ENCODE data around the gene ITGA2B.
"Not testable (repeated sequence)": the region's sequence is repeated elsewhere in the genome, so short reads cannot be mapped to it uniquely, and the experiment has no call there.

The ITGA2B gene

DNA sequence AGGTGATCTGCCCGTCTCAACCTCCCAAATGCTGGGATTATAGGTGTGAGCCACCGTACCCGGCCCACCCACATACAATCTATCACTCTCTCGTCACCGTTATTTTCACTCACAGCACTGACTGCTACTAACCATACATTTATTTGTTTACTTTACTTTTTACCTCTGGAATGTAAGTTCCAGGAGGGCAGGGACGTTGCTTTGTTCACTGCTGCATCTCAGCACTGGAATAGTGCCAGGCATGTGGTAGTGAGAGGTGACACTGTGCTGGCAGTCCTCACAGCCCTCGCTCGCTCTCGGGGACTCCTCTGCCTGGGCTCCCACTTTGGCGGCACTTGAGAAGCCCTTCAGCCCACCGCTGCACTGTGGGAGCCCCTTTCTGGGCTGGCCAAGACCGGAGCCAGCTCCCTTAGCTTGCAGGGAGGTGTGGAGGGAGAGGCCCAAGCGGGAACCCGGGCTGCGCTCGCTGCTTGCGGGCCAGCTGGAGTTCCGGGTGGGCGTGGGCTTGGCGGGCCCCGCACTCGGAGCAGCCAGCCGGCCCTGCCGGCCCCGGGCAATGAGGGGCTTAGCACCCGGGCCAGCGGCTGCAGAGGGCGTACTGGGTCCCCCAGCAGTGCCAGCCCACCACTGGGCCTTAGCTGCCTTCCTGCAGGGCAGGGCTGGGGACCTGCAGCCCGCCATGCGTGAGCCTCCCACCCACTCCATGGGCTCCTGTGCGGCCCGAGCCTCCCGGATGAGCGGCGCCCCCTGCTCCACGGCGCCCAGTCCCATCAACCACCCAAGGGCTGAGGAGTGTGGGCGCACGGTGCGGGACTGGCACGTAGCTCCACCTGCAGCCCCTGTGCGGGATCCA is 20.8 kb downstream of the ITGA2B start:
- not testable (repeated sequence) for DNase-seq

GRCh38 chr17:44367231-44367979 is 22.0 kb downstream of the ITGA2B start:
- DNase-seq = peak in 1 of 2 experiments; percentile 71

GRCh38 chr17:44365051-44365450 is 24.4 kb downstream of the ITGA2B start:
- not testable (repeated sequence) for DNase-seq

DNA sequence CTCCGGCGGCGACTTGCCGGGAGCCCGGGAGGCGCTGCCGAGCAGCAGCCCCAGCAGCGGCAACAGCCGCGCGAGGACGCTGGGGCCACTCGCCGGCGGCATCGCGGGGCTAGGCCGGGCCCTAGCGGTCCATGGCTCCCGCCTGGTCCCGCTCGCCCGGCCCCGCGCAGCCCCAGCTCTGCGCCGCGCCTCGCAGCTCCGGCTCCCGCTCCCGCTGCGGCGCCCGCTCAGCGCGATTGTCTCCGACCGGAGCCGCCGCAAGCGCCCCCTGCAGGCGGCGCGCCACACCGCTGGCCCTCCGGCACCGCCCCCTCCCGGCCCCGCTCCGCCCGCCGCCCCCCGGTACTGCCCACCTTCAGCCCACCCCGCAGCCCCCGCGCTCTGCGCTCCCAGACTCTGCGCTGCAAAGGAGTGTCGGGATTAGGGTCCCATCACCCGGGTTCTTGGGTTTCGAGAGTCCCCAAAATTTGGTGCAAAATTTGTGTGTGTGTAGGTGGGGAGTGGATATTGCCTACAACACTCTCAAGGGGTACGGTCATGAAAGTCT is 25.8 kb downstream of the ITGA2B start, which contains the start of gene FAM171A2:
TSS of gene FAM171A2 (minus strand) at position 241 of the 547 bp plus-strand sequence. CDS start at position 102, 139 bp downstream.
- peak in 1 of 2 experiments; percentile 64 for DNase-seq

GRCh38 chr17:44362949-44363612 is 26.4 kb downstream of the ITGA2B start:
- no peak for DNase-seq

- DNase-seq = no peak
Observed at GRCh38 chr17:44362459-44362948, 26.9 kb downstream of the ITGA2B start.

DNA sequence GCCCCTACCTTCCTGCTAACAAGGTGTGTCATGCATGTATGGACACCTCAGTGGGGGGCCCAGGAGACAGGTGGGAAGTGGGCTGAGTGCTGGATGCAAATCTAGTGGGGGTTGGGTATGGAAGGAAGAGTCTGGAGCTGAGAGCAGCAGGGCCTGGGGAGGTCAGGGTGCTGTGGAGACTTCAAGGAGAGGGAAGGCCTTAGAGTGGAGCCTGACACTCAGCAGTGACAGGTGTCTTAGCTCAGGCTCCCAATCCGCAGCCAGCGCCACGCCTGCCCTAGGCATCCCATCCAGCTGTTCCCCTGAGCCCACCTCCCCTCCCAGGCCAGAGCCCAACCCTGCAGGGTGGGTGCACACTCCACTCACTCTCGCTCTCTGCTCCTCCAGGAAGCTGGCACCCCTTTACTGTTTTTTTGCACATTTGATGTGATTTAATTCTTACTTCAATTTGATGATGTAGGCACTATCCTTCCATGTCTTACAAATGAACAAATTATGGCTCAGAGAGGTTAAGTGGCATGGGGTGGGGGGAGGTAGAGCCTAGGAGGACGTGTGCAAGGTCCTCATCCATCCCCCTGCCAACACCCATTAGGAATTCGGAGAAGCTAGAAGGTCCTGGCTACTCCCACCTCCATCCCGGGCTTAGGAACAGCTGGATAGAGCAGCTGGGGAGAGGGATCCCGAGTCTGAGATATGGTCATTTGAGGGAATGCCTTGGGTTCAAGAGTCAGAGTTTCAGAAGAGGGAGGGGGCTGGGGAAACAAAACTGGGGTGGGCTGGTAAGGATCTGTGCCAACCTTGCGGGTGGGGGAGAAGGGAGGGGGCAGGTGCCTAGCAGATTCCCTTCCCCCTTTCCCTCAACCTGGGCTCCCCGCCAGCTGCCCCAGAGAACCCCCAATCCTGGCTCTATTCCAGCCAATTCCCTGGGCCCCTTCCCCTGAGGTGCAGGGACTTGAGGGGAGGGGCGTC is 27.9 kb downstream of the ITGA2B start:
- peak in 1 of 2 experiments; percentile 7 for DNase-seq

- DNase-seq = no peak
Observed at GRCh38 chr17:44360826-44361225, 28.6 kb downstream of the ITGA2B start.

DNA sequence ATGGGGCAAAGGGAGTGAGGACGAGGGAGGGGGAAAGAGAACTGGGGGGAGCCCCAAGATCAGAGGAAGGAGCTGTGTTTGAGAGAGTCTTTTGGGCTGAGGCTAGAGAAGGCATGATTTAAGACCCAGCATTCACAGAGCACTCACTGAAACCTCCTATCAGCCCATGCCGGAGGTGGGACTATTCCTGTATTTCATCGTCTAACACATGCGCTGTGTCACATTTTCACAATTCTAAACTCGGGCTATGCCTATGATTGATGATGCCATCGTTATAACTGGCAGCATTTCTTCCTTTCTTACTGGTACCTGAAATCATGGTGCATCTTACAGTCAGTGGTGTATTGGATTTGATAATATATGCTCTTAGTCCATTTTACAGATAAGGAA is 29.3 kb downstream of the ITGA2B start:
- DNase-seq = no peak

DNA sequence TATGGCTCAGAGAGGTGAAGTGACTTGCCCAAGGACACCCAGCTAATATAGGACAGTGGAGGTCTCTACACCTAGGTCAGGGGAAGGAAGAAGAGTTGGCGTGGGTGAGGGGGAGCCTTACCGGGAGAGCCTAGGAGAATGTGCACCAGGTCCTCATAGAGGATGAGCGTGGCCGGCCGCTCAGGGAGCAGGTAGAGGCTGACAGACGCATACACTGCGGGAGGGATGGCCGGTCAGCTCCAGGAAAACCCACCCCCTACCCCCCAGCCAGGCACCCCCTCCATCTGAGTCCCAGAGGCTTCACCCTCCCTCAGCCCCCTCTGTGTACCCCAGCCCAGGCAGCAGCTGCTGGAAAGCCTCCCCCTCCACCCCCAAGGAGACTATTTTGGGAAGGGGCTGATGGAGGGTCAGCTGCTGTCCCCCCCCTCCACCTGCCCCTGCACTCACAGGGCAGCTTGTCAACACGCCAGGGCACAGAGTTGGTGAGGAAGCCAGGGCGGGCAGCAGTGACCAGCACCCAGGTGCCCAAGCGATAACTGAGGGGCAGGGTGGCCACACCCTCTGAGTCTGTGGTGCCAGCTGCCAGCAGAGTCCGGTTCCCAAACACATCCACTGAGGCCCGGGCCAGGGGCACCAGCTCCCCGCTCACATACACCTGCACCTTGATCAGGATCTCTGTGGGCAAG is 29.8 kb downstream of the ITGA2B start:
- no peak for DNase-seq

GRCh38 chr17:44359006-44359405 is 30.4 kb downstream of the ITGA2B start:
- no peak for DNase-seq

DNA sequence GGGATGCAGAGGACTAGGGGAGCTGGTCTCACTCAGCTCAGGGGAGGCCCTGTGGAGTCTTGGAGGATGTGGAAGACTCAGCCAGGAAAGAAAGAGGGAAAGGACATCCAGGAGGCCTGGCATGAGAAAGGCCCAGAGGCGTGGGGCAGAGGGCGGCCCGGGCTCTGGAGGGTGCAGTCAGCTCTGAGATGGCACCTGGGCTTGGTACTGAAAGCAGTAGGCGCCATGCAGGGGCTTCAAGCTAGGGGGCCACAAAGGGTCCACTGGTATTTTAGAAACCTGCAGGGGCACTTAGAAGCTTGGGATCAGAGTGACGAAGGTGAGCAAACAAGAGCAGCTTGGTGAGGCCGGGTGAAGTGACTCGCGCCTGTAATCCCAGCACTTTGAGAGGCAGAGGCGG is 31.4 kb downstream of the ITGA2B start:
- DNase-seq = no peak

- DNase-seq = no peak
Observed at GRCh38 chr17:44356241-44356640, 33.2 kb downstream of the ITGA2B start.

DNA sequence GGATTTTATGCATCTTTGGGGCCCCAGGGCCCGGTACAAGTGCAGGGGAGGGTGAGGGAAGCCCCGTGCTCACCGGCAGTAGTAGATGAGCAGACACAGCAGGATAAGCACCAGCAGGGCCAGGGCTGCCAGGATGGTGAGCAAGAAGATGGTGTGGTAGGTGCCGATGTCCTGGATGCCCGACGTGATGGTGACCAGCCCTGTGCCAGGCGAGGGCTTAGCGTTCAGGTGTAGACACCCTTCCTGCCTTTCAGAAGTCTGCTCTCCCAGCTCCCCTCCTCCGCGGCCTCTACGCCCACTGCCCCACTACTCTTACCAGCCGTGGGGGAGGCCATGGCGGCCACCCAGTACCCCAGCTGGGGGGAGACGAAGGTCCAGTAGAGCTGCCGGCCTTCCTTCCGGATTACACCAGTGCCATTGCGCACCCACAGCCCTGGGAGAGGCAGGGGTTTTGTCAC is 33.8 kb downstream of the ITGA2B start:
- no peak for DNase-seq

DNA sequence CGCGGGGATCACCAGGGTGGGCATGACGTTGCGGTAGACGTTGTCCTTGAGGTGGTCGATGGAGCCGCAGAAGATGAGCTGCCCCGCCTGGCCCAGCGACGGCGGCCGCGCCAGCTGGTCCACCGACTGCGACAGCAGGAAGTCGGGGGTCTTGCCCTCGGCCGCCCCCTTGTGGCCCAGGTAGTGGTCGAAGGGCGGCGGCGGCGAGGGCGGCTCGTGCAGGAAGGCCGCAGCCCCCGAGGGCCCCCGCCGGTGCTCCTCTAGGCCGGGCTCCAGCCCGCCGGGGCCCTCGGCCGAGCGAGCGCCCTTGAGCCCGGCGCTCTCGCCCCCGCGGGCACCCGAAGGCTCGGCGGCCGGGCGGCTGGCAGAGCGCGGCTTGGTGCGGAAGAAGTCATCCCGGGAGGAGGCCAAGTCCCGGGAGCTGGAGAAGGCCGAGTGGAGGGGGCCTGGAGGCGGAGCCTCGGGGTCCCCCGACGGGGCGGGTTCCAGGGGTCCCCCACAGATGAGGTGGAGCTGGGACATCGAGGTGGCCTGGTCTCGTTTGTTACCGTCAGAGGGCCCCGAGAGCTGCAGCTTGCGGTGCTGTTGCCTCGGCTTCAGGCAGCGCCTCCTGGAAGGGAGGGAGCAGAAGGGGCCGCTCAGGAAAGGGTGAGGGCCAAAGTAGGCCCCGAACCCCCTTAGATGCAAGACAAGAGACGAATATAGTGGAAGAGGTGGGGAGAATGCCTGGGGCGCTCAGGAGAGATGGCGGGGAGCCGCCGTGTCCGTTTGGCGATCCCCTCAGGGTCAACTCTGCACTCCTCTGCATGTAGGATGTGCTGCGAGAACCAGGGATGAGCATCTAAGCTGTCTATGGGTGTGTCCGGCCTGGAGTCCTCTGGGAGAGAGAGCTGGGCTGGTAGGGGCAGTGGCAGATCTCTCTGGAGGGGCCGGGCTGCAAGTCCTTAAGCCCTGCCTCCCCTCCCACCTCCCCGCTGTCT is 34.6 kb downstream of the ITGA2B start:
- DNase-seq = no peak

GRCh38 chr17:44353672-44354331 is 35.6 kb downstream of the ITGA2B start:
- no peak for DNase-seq

DNA sequence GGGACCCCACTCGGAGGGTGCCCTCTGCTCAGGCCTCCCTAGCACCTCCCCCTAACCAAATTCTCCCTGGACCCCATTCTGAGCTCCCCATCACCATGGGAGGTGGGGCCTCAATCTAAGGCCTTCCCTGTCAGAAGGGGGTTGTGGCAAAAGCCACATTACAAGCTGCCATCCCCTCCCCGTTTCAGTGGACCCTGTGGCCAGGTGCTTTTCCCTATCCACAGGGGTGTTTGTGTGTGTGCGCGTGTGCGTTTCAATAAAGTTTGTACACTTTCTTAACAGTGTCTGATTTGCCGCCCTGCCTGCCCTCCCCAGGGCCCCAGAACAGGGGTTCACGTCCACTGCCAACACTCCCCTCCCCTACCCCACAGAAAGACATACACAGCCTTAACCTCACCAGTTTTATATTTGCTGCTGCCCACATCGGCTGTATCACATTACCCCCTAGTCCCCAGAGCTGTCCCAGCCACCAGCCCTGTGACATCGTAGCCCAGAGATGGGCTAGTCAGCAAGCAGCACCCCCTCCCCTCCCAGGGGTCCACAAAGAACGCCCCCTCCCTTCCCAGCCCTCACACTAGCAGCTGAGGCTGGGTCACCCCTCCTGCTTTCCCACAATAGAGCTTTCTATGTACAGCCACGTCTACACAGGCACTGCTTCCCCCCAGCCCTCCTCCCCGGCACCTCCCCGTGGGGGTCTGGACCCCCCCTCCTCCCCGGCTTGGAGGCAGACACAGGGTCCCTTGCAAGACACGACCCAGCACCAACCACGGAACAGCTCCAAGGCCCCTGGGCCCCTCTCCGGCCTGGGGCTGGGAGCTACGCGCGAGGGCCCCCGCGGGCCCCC is 36.4 kb downstream of the ITGA2B start:
- DNase-seq = no peak
